GM19351 (cell line): ENCODE measurements around the gene IL1RAP.
"Not testable (repeated sequence)": the region's sequence is repeated elsewhere in the genome, so short reads cannot be mapped to it uniquely, and the experiment has no call there.

Source experiments
- ATAC-seq: cut with Tn5 transposase; IDR thresholded peaks from one replicate; pipeline ENCODE4 v1.9.1; 2021; ENCODE audit warnings: mild to moderate bottlenecking, moderate library complexity; ENCODE audit not compliant: unreplicated experiment

Gene IL1RAP

GRCh38 chr3:190505381-190506003 lies 8.4 kb upstream of the IL1RAP start:
- no peak for ATAC-seq

DNA sequence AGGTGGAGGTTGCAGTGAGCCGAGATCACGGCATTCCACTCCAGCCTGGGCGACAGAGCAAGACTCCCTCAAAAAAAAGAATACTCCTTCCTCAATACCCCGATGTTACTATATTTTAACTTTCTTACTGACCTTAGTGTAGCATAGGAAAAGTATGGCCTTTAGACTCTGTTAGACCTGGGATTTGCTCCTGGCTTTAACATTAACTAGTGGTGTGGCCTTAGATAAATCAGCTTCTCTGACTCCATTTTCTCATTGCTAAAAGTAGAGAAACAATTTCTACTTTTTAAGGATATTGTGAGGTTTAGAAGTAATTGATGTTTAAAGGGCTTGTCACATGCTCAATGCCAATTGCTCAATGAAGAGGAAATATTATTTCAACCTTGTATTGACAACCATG lies 7.6 kb upstream of the IL1RAP start:
- no peak for ATAC-seq

DNA sequence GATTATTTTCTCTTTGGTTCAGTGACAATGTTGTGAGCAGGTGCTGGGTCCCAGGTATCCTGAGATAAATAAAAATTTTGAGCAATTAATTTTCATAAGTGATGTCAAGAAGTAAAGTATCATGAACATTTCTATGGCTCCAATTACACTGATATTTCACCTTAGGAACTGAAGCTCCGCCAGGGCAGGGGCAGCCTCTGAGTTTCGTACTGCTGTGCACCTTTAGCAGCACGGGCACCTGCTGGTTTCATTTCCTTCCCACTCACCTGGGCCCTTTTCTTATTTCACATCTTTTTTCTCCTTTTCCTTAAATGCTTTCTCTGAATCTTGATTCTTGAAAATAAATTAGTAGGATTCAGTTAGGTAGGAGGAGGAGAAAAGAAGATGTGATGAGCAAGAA lies 1.2 kb upstream of the IL1RAP start:
- ATAC-seq: no peak

DNA sequence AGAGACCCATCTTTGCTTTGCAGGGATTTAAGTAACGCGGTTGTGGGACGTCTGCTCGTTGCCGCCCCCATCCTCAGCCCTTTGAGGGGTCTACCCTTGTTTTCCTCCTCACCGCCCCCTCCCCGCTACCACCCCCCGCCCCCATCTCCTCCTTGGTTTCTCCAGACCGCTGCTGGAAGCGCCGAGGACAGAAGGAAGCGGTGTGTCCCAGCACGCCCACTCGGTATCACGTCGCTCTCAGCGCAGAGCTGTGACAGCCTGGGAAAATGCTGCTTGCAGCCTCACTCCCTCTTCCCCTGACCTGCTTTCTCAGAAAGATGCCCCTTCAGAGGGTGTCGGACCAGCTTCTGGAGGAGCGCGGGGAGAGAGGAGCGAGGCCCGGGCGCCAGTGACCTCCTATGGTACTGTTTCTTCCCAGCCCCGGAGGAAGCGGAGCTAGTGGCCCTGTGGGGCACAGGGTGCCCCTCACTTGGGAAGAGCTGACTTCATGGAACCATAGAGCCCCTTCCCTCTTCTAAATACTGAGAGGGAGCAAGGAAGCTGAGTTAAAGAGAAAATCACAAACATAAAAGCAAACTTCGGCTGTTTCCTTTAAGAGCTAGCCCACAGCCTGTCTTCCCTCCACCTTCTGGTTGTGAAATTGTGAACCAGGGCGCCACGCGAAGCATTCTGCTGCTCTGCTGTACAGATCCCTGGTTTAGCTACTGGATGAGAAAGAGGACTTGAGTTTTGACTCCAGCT lies 698 bp downstream of the IL1RAP start:
- ATAC-seq: peak; percentile 7

DNA sequence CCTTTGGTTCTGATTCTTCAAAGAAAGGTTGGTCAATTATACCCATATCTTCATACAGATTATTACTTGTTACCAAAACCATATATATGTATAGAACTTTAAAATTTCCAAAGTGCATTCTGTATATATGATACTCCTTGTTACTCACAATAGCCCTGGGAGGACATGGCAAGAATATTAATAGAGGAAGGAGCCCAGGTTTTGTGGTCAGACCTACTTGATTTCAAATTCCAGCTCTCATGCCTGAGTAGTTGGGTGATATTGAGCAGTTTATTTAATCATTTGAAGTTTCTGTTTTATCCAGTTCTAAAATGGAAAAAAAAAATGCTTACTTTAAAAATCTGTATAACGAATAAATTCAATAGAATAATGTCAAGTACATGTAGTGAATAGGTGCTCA lies 2.5 kb downstream of the IL1RAP start:
- ATAC-seq: no peak

- ATAC-seq: no peak
Observed at GRCh38 chr3:190517687-190518086, 3.8 kb downstream of the IL1RAP start.

DNA sequence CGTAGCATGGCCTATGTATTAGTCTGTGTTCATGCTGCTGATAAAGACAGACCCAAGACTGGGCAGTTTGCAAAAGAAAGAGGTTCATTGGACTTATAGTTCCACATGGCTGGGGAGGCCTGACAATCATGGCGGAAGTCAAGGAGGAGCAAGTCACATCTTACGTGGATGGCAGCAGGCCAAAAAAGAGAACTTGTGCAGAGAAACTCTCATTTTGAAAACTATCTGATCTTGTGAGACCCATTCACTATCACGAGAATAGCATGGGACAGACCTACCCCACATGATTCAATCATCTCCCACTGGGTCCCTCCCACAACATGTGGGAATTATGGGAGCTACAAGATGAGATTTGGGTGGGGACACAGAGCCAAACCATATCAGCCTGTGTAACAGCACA lies 4.6 kb downstream of the IL1RAP start:
- not testable (repeated sequence) for ATAC-seq

GRCh38 chr3:190519886-190520285 lies 6.0 kb downstream of the IL1RAP start:
- ATAC-seq: no peak

GRCh38 chr3:190521998-190522397 lies 8.1 kb downstream of the IL1RAP start:
- ATAC-seq: no peak

DNA sequence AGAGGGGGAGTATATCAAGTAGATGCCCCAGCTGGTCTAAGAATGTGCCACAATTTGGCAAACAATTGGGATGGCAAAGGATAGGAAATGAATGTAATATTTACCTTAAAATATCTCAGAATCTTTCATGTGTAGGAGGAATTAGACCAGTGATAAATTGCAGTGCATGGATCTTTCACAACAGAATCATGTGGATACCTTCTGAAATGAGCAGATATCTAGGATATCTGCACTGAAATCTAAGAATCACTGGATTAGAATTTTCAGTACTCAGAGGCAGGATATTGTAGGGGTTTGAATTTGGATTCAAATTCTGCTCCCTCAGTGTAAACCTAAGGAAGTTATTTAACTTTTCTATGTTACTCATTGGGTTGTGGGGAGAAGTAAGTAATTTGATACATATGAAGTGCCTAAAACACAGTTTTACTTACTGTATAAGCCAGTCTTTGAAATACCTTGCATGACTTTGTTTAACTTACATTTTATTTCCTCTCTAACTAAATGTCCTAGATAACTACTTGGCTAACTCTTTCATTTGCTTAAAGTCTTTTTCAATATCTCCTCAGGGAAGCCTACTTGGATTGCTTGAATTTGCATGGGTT lies 8.8 kb downstream of the IL1RAP start:
- no peak for ATAC-seq

- no peak for ATAC-seq
Observed at GRCh38 chr3:190524942-190525341, 11.1 kb downstream of the IL1RAP start.

- ATAC-seq: no peak
Observed at GRCh38 chr3:190525634-190526033, 11.7 kb downstream of the IL1RAP start.

DNA sequence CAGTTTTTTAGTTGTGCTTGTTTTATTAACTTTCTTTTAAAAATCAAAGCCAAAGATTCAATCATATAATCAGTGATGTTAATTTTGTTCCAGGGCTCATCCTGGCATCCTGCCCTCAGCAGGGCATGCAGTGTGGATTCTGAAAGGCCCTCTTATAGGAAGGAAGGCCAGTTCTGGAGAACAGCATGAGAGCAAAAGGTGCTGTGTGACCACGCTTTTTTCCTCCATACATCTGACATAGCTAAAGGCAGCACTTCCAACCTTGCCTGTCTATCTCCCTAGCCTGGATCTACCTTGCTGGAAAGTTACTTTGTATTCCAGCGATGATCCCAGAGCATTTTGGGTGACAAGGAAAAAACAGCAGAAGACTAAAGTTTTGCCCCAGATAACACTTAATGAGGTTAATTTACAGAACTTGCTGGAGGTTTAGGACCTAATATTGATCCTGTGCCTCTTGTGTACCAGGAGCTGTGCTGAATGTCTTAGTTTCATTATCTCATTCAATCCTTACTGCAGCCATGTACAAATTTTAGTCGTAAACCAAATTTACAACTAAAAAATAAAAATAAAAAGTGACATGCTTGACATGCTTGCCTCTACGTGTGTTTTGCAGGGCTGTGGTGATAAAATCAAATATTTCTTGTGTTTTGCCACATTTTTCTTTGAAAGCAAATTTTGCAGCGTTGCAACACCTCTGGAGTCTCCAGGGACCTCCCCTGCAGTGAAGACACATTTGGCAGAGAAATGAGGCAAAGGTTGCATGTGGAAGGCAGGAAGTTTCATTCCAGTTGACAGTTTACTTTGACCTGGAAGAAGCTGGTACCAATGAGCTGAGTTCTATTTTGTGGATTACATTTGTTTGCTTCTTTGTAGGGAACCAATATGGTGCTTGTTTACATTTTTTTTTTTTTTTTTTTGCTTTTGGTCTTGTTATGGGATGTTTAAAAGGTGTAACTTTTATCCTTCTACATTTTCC lies 13.2 kb downstream of the IL1RAP start:
- ATAC-seq: no peak

DNA sequence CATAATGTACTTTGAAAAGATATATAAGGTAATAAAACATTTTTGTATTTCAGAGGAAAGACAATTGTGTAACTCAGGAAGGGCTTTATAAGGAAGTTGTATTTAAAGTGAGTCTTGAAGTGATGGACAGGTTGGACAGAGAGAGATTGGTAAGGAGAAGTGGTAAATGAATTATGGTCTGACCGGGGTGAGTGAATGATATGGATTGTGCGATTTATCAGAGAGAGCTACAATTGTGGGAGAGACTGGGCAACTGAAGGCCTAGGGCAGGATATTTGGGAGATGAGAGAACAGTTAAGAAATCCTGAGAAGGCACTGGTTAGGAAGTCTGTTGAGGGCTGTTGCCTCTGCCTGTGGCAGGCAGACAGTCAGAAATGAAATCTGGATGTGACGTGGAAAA lies 14.8 kb downstream of the IL1RAP start:
- ATAC-seq: no peak

- ATAC-seq: no peak
Observed at GRCh38 chr3:190531406-190531805, 17.5 kb downstream of the IL1RAP start.

- ATAC-seq: no peak
Observed at GRCh38 chr3:190532731-190533203, 18.9 kb downstream of the IL1RAP start.

GRCh38 chr3:190533511-190534281 lies 19.8 kb downstream of the IL1RAP start:
- no peak for ATAC-seq

DNA sequence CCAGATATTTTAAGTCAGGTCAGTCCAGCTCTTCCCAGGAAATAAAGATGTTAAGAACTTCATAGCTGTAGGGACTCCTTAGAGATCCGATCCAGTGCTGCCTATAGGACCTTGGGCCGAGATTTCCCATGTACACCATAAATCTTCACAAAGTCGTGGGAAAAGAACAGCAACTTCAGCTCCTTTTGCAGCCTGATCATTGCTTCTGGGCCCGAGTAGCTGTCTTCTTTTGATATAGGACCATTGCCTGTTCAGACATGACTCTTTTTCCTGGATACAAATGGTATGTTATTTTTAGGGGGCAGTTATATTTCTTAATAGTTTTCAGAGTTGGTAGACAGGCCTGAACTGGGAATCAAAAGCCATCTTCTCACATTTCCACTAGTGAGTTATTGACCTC lies 20.5 kb downstream of the IL1RAP start:
- no peak for ATAC-seq

- ATAC-seq: no peak
Observed at GRCh38 chr3:190534986-190535385, 21.1 kb downstream of the IL1RAP start.

DNA sequence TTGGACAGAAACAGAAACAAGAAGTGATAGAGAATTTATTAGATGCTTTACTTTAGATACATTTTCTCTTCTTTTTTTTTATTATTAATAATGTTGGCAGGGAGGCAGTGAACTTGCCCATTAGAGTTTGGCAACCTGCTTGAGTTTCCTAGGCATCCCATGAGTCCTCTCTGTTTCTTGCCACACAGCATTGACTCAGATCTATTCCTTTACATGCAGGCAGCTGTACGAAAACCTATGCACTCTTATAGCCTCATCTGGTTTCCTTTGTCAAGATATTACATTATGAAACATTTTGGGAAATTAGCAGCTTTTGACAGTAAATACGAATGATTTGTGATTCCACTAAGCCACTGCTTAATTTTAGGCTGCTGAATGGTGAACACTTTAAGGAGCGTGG lies 23.3 kb downstream of the IL1RAP start:
- ATAC-seq: no peak
